H1 (cell line): ENCODE data around the gene STX8. TPM values are rescaled to one million over a fixed set of nuclear protein-coding genes. Genes with fewer than 3 reads are reported as not detected.
A peak's percentile ranks its signal among the peaks of the same experiment; 100 is the strongest.

Source experiments
- CTCF ChIA-PET: fragments of 300-600 bp; sonication (Branson Sonifier 250); formaldehyde crosslinking; loops from one replicate; lab custom pipeline; 2021; ENCODE audit not compliant: partially characterized antibody; lab: Charles Lee
- POLR2A ChIA-PET: fragments of 300-600 bp; sonication (Branson Sonifier 250); formaldehyde crosslinking; loops from one replicate; lab custom pipeline; 2021; ENCODE audit warnings: inconsistent platforms; ENCODE audit not compliant: partially characterized antibody; lab: Charles Lee
- DNase-seq, 2 experiments: peaks; one replicate each; pipeline versions ENCODE4 v3.0.0 to v3.0.0-alpha.2; 2010 to 2022; ENCODE audit warnings: low spot score in 2 of 2, low read depth in 1 of 2, mixed read lengths in 1 of 2
- FAIRE-seq: peaks from 2 replicates; lab custom pipeline; 2011; peaks lifted over from hg19 to GRCh38; lab: Jason Lieb, UNC
- H2AFZ ChIP-seq: 2 replicates; pipeline ENCODE4 v1.8.1; 2012; ENCODE audit warnings: low read length, inconsistent platforms
- H2AK5ac ChIP-seq: 2 replicates; pipeline ENCODE4 v1.6.1; 2013; ENCODE audit warnings: low read depth, low read length
- H2BK120ac ChIP-seq: replicated peaks from 2 replicates; pipeline ENCODE3; 2013; ENCODE audit warnings: low read depth, low read length, inconsistent platforms
- H2BK12ac ChIP-seq: 2 replicates; pipeline ENCODE4 v1.6.1; 2013; ENCODE audit warnings: low read depth, low read length
- H2BK15ac ChIP-seq: 2 replicates; pipeline ENCODE4 v1.6.1; 2013; ENCODE audit warnings: low read length
- H2BK20ac ChIP-seq: 2 replicates; pipeline ENCODE4 v1.6.1; 2013; ENCODE audit warnings: low read length
- H2BK5ac ChIP-seq: 2 replicates; pipeline ENCODE4 v1.6.1; 2013; ENCODE audit warnings: low read depth, low read length
- H3K14ac ChIP-seq: 2 replicates; pipeline ENCODE4 v1.6.1; 2013; ENCODE audit warnings: inconsistent platforms; ENCODE audit not compliant: insufficient read length
- H3K18ac ChIP-seq: 2 replicates; pipeline ENCODE4 v1.6.1; 2013; ENCODE audit warnings: low read length; ENCODE audit errors: extremely low read depth
- H3K23ac ChIP-seq: 2 replicates; pipeline ENCODE4 v1.6.1; 2013; ENCODE audit warnings: inconsistent platforms; ENCODE audit not compliant: insufficient read length
- H3K23me2 ChIP-seq: 2 replicates; pipeline ENCODE4 v1.6.1; 2013; ENCODE audit warnings: low read depth, low read length
- H3K27ac ChIP-seq: 2 replicates; pipeline ENCODE4 v1.6.1; 2011; ENCODE audit warnings: low read depth, low read length, inconsistent platforms
- H3K27me3 ChIP-seq, 4 experiments: replicated peaks in 1 of 4; 1 replicate in 1 of 4; 2 replicates in 3 of 4; pipeline versions ENCODE4 v1.6.1 to v1.8.1; 2011 to 2013; ENCODE audit warnings: low read length in 3 of 4, mild to moderate bottlenecking in 3 of 4, inconsistent platforms in 2 of 4, mixed read lengths in 2 of 4, moderate library complexity in 1 of 4; ENCODE audit not compliant: control insufficient read depth in 3 of 4, insufficient read depth in 3 of 4; ENCODE audit errors: extremely low read depth in 1 of 4
- H3K36me3 ChIP-seq, 4 experiments: 2 replicates each; pipeline versions ENCODE4 v1.6.1 to v1.8.1; 2011 to 2013; ENCODE audit warnings: mild to moderate bottlenecking in 4 of 4, low read length in 3 of 4, moderate library complexity in 2 of 4, control low read depth in 1 of 4, inconsistent platforms in 1 of 4; ENCODE audit not compliant: insufficient read depth in 4 of 4, control insufficient read depth in 2 of 4
- H3K4ac ChIP-seq: replicated peaks from 2 replicates; pipeline ENCODE3; 2013; ENCODE audit warnings: low read length, low read depth, mixed read lengths, inconsistent platforms; ENCODE audit not compliant: insufficient read length
- H3K4me1 ChIP-seq, 4 experiments: replicated peaks in 1 of 4; 1 replicate in 1 of 4; 2 replicates in 3 of 4; pipeline versions ENCODE4 v1.6.1 to v1.8.1; 2011 to 2013; ENCODE audit warnings: low read length in 3 of 4, inconsistent platforms in 2 of 4, mixed read lengths in 1 of 4; ENCODE audit not compliant: insufficient read depth in 4 of 4, control insufficient read depth in 3 of 4
- H3K4me2 ChIP-seq, 2 experiments: 2 replicates each; pipeline versions ENCODE4 v1.6.1 to v1.8.1; 2011 to 2013; ENCODE audit warnings: low read depth in 2 of 2, low read length in 2 of 2, control low read depth in 1 of 2, inconsistent platforms in 1 of 2, mild to moderate bottlenecking in 1 of 2; ENCODE audit not compliant: insufficient read depth in 1 of 2
- H3K4me3 ChIP-seq, 4 experiments: fragments of 200-600, 300-600 bp in 1 of 4; sonication (generic), shearing (Covaris generic), sonication (Bioruptor Twin) in 1 of 4; 2 replicates each; pipeline versions ENCODE4 v1.5.1 to v1.8.1; 2011 to 2016; ENCODE audit warnings: low read length in 4 of 4, low read depth in 3 of 4, control low read depth in 2 of 4, inconsistent platforms in 2 of 4, mild to moderate bottlenecking in 2 of 4, mixed read lengths in 1 of 4, moderate library complexity in 1 of 4; ENCODE audit not compliant: insufficient read depth in 2 of 4; ENCODE audit errors: extremely low read depth in 1 of 4
- H3K56ac ChIP-seq: replicated peaks from 2 replicates; pipeline ENCODE3; 2013; ENCODE audit warnings: low read depth, mild to moderate bottlenecking, mixed read lengths, low read length, inconsistent platforms; ENCODE audit not compliant: insufficient read length
- H3K79me1 ChIP-seq: 2 replicates; pipeline ENCODE4 v1.6.1; 2013; ENCODE audit warnings: low read depth, low read length, control low read depth
- H3K79me2 ChIP-seq, 2 experiments: 2 replicates each; pipeline versions ENCODE4 v1.6.1 to v1.8.1; 2012 to 2013; ENCODE audit warnings: low read length in 2 of 2, mild to moderate bottlenecking in 2 of 2, inconsistent platforms in 1 of 2; ENCODE audit not compliant: insufficient read depth in 2 of 2, control insufficient read depth in 1 of 2
- H3K9ac ChIP-seq, 4 experiments: replicated peaks in 1 of 4; 1 replicate in 1 of 4; 2 replicates in 3 of 4; pipeline versions ENCODE4 v1.6.1 to v1.8.1; 2011 to 2013; ENCODE audit warnings: low read depth in 3 of 4, low read length in 3 of 4, control low read depth in 2 of 4, mild to moderate bottlenecking in 2 of 4, moderate library complexity in 2 of 4, inconsistent platforms in 1 of 4; ENCODE audit errors: extremely low read depth in 1 of 4
- H3K9me3 ChIP-seq, 2 experiments: 2 replicates each; pipeline versions ENCODE4 v1.6.1 to v1.8.1; 2012 to 2013; ENCODE audit warnings: mild to moderate bottlenecking in 2 of 2, moderate library complexity in 2 of 2, control low read depth in 1 of 2, inconsistent platforms in 1 of 2, low read depth in 1 of 2, low read length in 1 of 2, mixed read lengths in 1 of 2; ENCODE audit not compliant: insufficient read depth in 2 of 2
- H4K20me1 ChIP-seq, 2 experiments: replicated peaks in 1 of 2; 2 replicates each; pipeline versions ENCODE3 to v1.8.1; 2011 to 2013; ENCODE audit warnings: inconsistent platforms in 2 of 2, low read length in 2 of 2, mild to moderate bottlenecking in 1 of 2; ENCODE audit not compliant: insufficient read depth in 2 of 2, control insufficient read depth in 1 of 2
- H4K5ac ChIP-seq: 2 replicates; pipeline ENCODE4 v1.6.1; 2013; ENCODE audit warnings: low read length, low read depth, mixed read lengths, inconsistent platforms; ENCODE audit not compliant: insufficient read length
- H4K8ac ChIP-seq: 2 replicates; pipeline ENCODE4 v1.8.0; 2013; ENCODE audit warnings: mild to moderate bottlenecking, moderate library complexity, low read length, inconsistent platforms; ENCODE audit not compliant: insufficient read depth; ENCODE audit errors: extremely low read depth
- H4K91ac ChIP-seq: replicated peaks from 2 replicates; pipeline ENCODE3; 2013; ENCODE audit warnings: low read length, mixed read lengths, inconsistent platforms; ENCODE audit not compliant: insufficient read length
- CHD2 ChIP-seq: IDR thresholded peaks from 2 replicates; pipeline ENCODE4 v1.6.1; 2012; ENCODE audit warnings: low read length, improper control_type of control experiment
- EGR1 ChIP-seq: IDR thresholded peaks from 2 replicates; pipeline ENCODE4 v1.6.1; 2011; ENCODE audit warnings: low read depth, low read length, borderline replicate concordance
- WGBS, 2 experiments: shearing (Covaris generic) in 1 of 2; methylation state at CpG; one replicate each; pipeline versions ENCODE4 v1.1.6 to v1.1.7; 2013 to 2015; ENCODE audit warnings: low lambda C conversion rate in 2 of 2, mixed read lengths in 2 of 2, inconsistent platforms in 1 of 2, low coverage in 1 of 2, missing lambda C conversion rate in 1 of 2; ENCODE audit not compliant: insufficient replicate concordance in 2 of 2, insufficient coverage in 1 of 2, insufficient read length in 1 of 2; ENCODE audit errors: extremely low coverage in 1 of 2, missing lambda C conversion rate in 1 of 2; 5-methylcytosine and 5-hydroxymethylcytosine counted together
- polyA plus RNA-seq, 7 experiments: library from polyadenylated mRNA; depleted of rRNA in 3 of 7; stranded (reverse) in 5 of 7; unstranded in 2 of 7; fragments of >200 nt in 5 of 7; fragments of 200-250 nt in 2 of 7; gene quantifications; 1 replicate in 5 of 7; 2 replicates in 1 of 7; 4 replicates in 1 of 7; pipeline versions ENCODE4 v1.2.1 to v1.2.3, GENCODE V29; 2011 to 2013; ENCODE audit warnings: missing spikeins in 2 of 7, mixed read lengths in 2 of 7
- total RNA-seq: library from RNA; stranded (reverse); fragmentation: NEBNext Ultra II Directional; extraction: Animal tissue kit (Norgen Biotek cat#: 25700); gene quantifications from 2 replicates; pipeline ENCODE4 v1.2.1, GENCODE V29; 2021

STX8 gene
- total and polyA plus RNA-seq, 2 of the 8 experiments (the other 6 are each of a cell fraction or from before 2014, with no cell fraction given): 22.8 to 42.5 TPM

DNA sequence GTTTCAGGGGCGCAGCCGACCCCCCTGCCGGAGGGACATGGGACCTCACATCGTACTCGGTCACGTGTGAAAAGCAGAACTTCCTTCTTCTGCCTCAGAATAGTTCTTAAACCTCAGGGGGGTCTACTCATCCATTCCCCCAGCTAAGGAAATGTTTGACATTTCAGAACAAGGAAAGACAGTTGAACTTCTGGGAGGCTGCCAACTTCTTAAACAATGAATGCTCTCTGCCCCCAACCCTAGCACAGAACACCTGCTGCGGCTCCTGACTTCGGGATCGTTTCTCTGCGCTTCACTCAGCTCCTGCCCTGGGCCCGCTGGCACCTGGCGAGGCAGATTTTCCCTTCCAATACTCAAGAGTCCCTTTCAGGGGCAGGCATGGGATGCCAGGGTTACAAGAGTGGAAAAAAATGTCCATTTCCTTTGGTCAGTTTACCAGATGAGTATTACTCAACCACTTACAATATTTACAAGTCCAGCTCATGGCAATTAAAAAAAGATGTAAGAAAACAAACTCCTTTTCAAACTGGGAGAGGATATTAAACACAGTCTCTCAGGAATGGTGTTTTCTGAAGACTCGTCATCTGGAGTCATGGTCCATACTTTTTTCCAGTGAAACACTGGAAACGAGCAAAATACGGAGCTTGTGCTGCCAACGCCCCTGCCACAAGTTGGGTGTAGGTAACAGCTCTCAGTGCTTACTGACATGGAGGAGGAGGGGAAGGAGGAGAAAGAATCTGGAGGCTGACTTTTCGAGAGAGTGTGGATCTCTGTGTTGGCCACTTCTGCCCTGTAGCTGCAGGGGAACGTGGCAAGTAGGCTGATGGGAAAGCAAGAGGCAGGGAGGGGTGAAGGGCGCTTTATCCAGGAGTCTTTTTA is 318.6 kb downstream of the STX8 start:
- Histone ChIP-seq H3K36me3 (no peaks in the 10 kb centered on the region), H3K79me2 (no peaks in the 10 kb centered on the region), H3K79me1 (no peaks in the 10 kb centered on the region), H3K27me3 (0 out of 7 replicates have a peak, but pooled peaks cover 0 to 2% (median 0%) of the 10 kb centered on the region in 4 experiments), H3K4me3 (no peak overlapping the region), H2BK12ac (no peak overlapping the region), H3K9me3 (no peaks in the 10 kb centered on the region), H3K14ac (no peak overlapping the region), H4K8ac (no peak overlapping the region; the same call in 1 of the 2 replicates), H3K27ac (no peak overlapping the region), H3K4me2 (no peak overlapping the region), H3K23ac (no peak overlapping the region), H3K56ac (no peak overlapping the region), H3K4me1 (peaks cover 0 to 8% (median 2%) of the 10 kb centered on the region in 4 experiments; a peak in 4 of 7 replicates), H3K23me2 (no peaks in the 10 kb centered on the region), H4K5ac (no peak overlapping the region), H4K91ac (no peak overlapping the region), H2BK120ac (no peak overlapping the region), H2BK20ac (peak overlapping the region; percentile 72; the same call in 1 of the 2 replicates), H4K20me1 (no peaks in the 10 kb centered on the region), H2BK5ac (peak overlapping the region; percentile 54; the same call in 1 of the 2 replicates), H2AFZ (no peak overlapping the region), H2AK5ac (no peak overlapping the region; the same call in 1 of the 2 replicates), H3K4ac (no peak overlapping the region), H2BK15ac (no peak overlapping the region), H3K9ac (no peak overlapping the region), H3K18ac (no peak overlapping the region)
- POLR2A ChIA-PET: no interaction called here
- FAIRE-seq (no peak), DNase-seq (no peak)
- WGBS, 2 experiments: 90% methylated on average over 19 of the region's 19 CpGs; no CpG with 5 or more reads in 1 of the 2 experiments
- CTCF ChIA-PET: interaction anchor here (0.7 to 2.1 kb wide), 10 partner anchors 9 to 265 kb away, joined by 3 to 6 read pairs (median 4); no protein-coding TSS in a partner anchor
- TF ChIP-seq EGR1 (no peak), CHD2 (no peak)
